ENCODE data around the gene GRB2. TPM values are rescaled to one million over a fixed set of nuclear protein-coding genes. Genes with fewer than 3 reads are reported as not detected.

The GRB2 gene
- total and polyA plus RNA-seq, 2 donors (not counting 1 experiment from before 2014, with no cell fraction given), result 114 to 219 TPM

DNA sequence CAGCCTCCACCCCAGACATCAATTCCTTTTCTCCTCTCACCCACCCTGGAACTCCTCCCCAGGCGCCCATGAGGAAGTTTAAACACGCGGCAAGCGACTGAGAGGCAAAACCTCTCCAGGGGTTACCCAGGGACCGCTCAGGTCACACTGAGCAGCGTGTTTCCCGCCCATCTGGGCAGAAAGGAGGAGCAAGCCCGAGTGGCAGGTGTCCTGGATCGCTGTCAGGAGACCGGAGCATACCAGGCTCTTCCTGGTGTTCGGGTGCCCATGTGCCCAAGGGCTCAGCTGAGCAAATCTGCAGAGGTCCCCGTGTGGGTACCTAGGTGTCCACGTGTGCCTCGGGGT, 116.7 kb downstream of the GRB2 start:
- CTCF ChIA-PET, result interaction anchor here (0.6 to 5.2 kb wide), 42 partner anchors 9 to 327 kb away, joined by 3 to 79 read pairs (median 5); partner anchors contain the start of genes GGA3, GRB2, MIF4GD and MRPS7
- no peaks in the 10 kb centered on the region for H3K9me3 ChIP-seq (ENCODE audit: control extremely low read depth in 1 of 3, control insufficient read depth in 2 of 3, insufficient read depth in 1 of 3, low read length in 2 of 3)
- H3K4me1 ChIP-seq (ENCODE audit: control insufficient read depth in 2 of 2, insufficient read depth in 2 of 2, low read length in 2 of 2), result peaks cover 18 to 38% of the 10 kb centered on the region in 2 donors
- TF ChIP-seq, protein P1, sequence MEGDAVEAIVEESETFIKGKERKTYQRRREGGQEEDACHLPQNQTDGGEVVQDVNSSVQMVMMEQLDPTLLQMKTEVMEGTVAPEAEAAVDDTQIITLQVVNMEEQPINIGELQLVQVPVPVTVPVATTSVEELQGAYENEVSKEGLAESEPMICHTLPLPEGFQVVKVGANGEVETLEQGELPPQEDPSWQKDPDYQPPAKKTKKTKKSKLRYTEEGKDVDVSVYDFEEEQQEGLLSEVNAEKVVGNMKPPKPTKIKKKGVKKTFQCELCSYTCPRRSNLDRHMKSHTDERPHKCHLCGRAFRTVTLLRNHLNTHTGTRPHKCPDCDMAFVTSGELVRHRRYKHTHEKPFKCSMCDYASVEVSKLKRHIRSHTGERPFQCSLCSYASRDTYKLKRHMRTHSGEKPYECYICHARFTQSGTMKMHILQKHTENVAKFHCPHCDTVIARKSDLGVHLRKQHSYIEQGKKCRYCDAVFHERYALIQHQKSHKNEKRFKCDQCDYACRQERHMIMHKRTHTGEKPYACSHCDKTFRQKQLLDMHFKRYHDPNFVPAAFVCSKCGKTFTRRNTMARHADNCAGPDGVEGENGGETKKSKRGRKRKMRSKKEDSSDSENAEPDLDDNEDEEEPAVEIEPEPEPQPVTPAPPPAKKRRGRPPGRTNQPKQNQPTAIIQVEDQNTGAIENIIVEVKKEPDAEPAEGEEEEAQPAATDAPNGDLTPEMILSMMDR (IDR thresholded peaks at IDR 0.05), result no peak
- no peak for TF ChIP-seq EZH2 (IDR thresholded peaks at IDR 0.05; ENCODE audit: borderline replicate concordance, insufficient read depth, low read depth, low read length, poor library complexity, severe bottlenecking)
- no peaks in the 10 kb centered on the region for H4K20me1 ChIP-seq (ENCODE audit: control insufficient read depth, insufficient read depth, low read length, poor library complexity, severe bottlenecking)
- DNase-seq, result no peak
- H3K79me2 ChIP-seq (ENCODE audit: control insufficient read depth, insufficient read depth, low read length), result peaks cover 38% of the 10 kb centered on the region
- Mint-ChIP-seq H3K27ac (peak overlapping the region; percentile 100), H3K9me3 (ENCODE audit: insufficient read depth) (no peaks in the 10 kb centered on the region), H3K27me3 (no peaks in the 10 kb centered on the region), H3K4me3 (peak overlapping the region; percentile 98), H3K4me1 (peaks cover 35% of the 10 kb centered on the region)
- peak overlapping the region; percentile 100 for H3K4me2 ChIP-seq (replicated peaks; ENCODE audit: low read depth, low read length, poor library complexity, severe bottlenecking)
- H3K4me3 ChIP-seq (ENCODE audit: control extremely low read depth in 1 of 5, extremely low read depth in 1 of 5, insufficient read depth in 1 of 5, low read depth in 2 of 5, low read length in 4 of 5), result peak overlapping the region; percentile 66 to 88 (median 85)
- H3K9ac ChIP-seq (ENCODE audit: low read length), result peak overlapping the region; percentile 93
- ATAC-seq (ENCODE audit: low read depth), result peak; percentile 3
- peak overlapping the region; percentile 95 for H2AFZ ChIP-seq (ENCODE audit: insufficient read depth, low read depth, low read length, poor library complexity, severe bottlenecking)
- POLR2A ChIA-PET, result interaction anchor here (0.6 to 2.8 kb wide), 29 partner anchors 9 to 566 kb away, joined by 3 to 25 read pairs (median 5); partner anchors contain the start of genes FDXR, GGA3, GRB2 and MIF4GD
- peak overlapping the region; percentile 90 to 98 for H3K27ac ChIP-seq (ENCODE audit: low read length in 2 of 2)
- intact Hi-C loops (cut with micrococcal nuclease), result loop anchor here (1.0 to 2.0 kb wide), 8 partner anchors 9 to 300 kb away; partner anchors contain the start of genes GGA3, GRB2, LLGL2 and MIF4GD
- WGBS (ENCODE audit: insufficient coverage), result 0% methylated on average over 13 of the region's 14 CpGs
- H3K36me3 ChIP-seq (replicated peaks in 1 of 2; ENCODE audit: control extremely low read depth in 1 of 2, control insufficient read depth in 1 of 2, extremely low read depth in 1 of 2, insufficient read depth in 2 of 2, low read length in 1 of 2), result peaks cover 1 to 21% of the 10 kb centered on the region in 2 experiments
- no peaks in the 10 kb centered on the region for H3K27me3 ChIP-seq (replicated peaks in 1 of 4; ENCODE audit: control extremely low read depth in 1 of 4, control insufficient read depth in 3 of 4, insufficient read depth in 4 of 4, low read length in 3 of 4)

DNA sequence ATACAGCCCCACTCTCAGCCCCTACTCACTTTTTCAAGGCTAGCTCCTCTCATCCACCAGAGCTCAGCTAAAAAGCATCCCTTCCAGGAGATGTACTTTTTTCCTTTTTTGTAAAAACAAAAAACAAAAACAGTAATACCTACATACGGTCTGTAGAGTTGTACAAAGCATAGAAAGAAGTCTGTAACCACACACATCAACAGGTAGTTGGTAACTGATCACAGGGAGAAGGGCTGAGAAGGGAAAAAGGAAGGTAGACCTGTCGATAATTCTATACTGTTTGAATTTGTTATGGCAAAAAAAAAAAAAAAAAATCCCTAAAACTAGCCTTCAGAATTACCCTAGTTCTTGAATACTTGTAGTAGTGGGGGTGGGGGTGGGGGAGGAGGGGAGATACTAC, 117.1 kb downstream of the GRB2 start:
- peaks cover 1 to 23% of the 10 kb centered on the region in 2 experiments for H3K36me3 ChIP-seq (replicated peaks in 1 of 2; ENCODE audit: control extremely low read depth in 1 of 2, control insufficient read depth in 1 of 2, extremely low read depth in 1 of 2, insufficient read depth in 2 of 2, low read length in 1 of 2)
- peak overlapping the region; percentile 93 for H3K9ac ChIP-seq (ENCODE audit: low read length)
- H3K4me1 ChIP-seq (ENCODE audit: control insufficient read depth in 2 of 2, insufficient read depth in 2 of 2, low read length in 2 of 2), result peaks cover 18 to 38% of the 10 kb centered on the region in 2 donors
- no CpG with 5 or more reads among the region's 2 CpGs for WGBS (ENCODE audit: insufficient coverage)
- ATAC-seq (ENCODE audit: low read depth) (no peak), DNase-seq (no peak)
- Mint-ChIP-seq H3K27ac (peak overlapping the region; percentile 100), H3K4me3 (peak overlapping the region; percentile 98), H3K4me1 (peaks cover 35% of the 10 kb centered on the region), H3K9me3 (ENCODE audit: insufficient read depth) (no peaks in the 10 kb centered on the region), H3K27me3 (no peaks in the 10 kb centered on the region)
- peak overlapping the region in 4 of 5 experiments; percentile 77 to 88 (median 85) for H3K4me3 ChIP-seq (ENCODE audit: control extremely low read depth in 1 of 5, extremely low read depth in 1 of 5, insufficient read depth in 1 of 5, low read depth in 2 of 5, low read length in 4 of 5)
- peak overlapping the region; percentile 90 to 98 for H3K27ac ChIP-seq (ENCODE audit: low read length in 2 of 2)
- H3K27me3 ChIP-seq (replicated peaks in 1 of 4; ENCODE audit: control extremely low read depth in 1 of 4, control insufficient read depth in 3 of 4, insufficient read depth in 4 of 4, low read length in 3 of 4), result no peaks in the 10 kb centered on the region
- H3K79me2 ChIP-seq (ENCODE audit: control insufficient read depth, insufficient read depth, low read length), result peaks cover 38% of the 10 kb centered on the region
- no peaks in the 10 kb centered on the region for H3K9me3 ChIP-seq (ENCODE audit: control extremely low read depth in 1 of 3, control insufficient read depth in 2 of 3, insufficient read depth in 1 of 3, low read length in 2 of 3)
- intact Hi-C loops (cut with micrococcal nuclease), result loop anchor here (2.0 kb wide), 1 partner anchor 300 kb away; no protein-coding TSS in a partner anchor
- H2AFZ ChIP-seq (ENCODE audit: insufficient read depth, low read depth, low read length, poor library complexity, severe bottlenecking), result peak overlapping the region; percentile 95
- ChIA-PET CTCF (interaction anchor here (0.7 to 5.2 kb wide), 18 partner anchors 10 to 300 kb away, joined by 4 to 79 read pairs (median 8); partner anchors contain the start of genes GGA3, GRB2, MIF4GD and MRPS7), POLR2A (interaction anchor here (0.6 to 2.8 kb wide), 15 partner anchors 9 to 465 kb away, joined by 3 to 25 read pairs (median 8); partner anchors contain the start of genes GGA3, GRB2, MIF4GD and MRPS7)
- H3K4me2 ChIP-seq (replicated peaks; ENCODE audit: low read depth, low read length, poor library complexity, severe bottlenecking), result peak overlapping the region; percentile 100
- H4K20me1 ChIP-seq (ENCODE audit: control insufficient read depth, insufficient read depth, low read length, poor library complexity, severe bottlenecking), result no peaks in the 10 kb centered on the region
- no peak for TF ChIP-seq EZH2 (IDR thresholded peaks at IDR 0.05; ENCODE audit: borderline replicate concordance, insufficient read depth, low read depth, low read length, poor library complexity, severe bottlenecking)
- TF ChIP-seq, protein P1 (IDR thresholded peaks at IDR 0.05), result no peak

All from B cell (primary cell).